Inflammatory macrophage (primary cell): ENCODE data around the gene THEM5.
A peak's percentile ranks its signal among the peaks of the same experiment; 100 is the strongest.

Experiments
- DNase-seq, 2 donors: peaks; one replicate each; pipeline ENCODE4 v3.0.0-alpha.2; 2020 to 2022

Gene THEM5

GRCh38 chr1:151839082-151839412 lies 14.5 kb downstream of the THEM5 start:
- no peak for DNase-seq

- DNase-seq, result peak in 1 of 2 donors; percentile 33
These were observed 15.1 kb downstream of the THEM5 start for GRCh38 chr1:151838222-151839081.

- no peak for DNase-seq
These were observed 15.7 kb downstream of the THEM5 start for GRCh38 chr1:151837884-151838221.

- no peak for DNase-seq
These were observed 16.3 kb downstream of the THEM5 start for GRCh38 chr1:151837197-151837596.

GRCh38 chr1:151835596-151835995 lies 17.9 kb downstream of the THEM5 start:
- no peak for DNase-seq

- peak; percentile 8 to 22 for DNase-seq
These were observed 19.3 kb downstream of the THEM5 start for GRCh38 chr1:151834239-151834638.

- peak; percentile 16 to 23 for DNase-seq
These were observed 20.2 kb downstream of the THEM5 start for GRCh38 chr1:151833172-151833900.

GRCh38 chr1:151832318-151832980 lies 21.1 kb downstream of the THEM5 start:
- DNase-seq, result no peak

- no peak for DNase-seq
These were observed 21.9 kb downstream of the THEM5 start, which contains the start of gene RORC for GRCh38 chr1:151831605-151832004. Gene RORC, minus strand, starts transcription at chr1:151831802. Its CDS starts 38 bp downstream, at chr1:151831764.

- DNase-seq, result no peak
These were observed 22.3 kb downstream of the THEM5 start for GRCh38 chr1:151831256-151831591.

GRCh38 chr1:151830055-151830454 lies 23.5 kb downstream of the THEM5 start:
- no peak for DNase-seq

GRCh38 chr1:151829352-151830046 lies 24.0 kb downstream of the THEM5 start:
- DNase-seq, result no peak

GRCh38 chr1:151828921-151829320 lies 24.6 kb downstream of the THEM5 start:
- peak; percentile 38 to 51 for DNase-seq

GRCh38 chr1:151827853-151828252 lies 25.7 kb downstream of the THEM5 start:
- DNase-seq, result peak in 1 of 2 donors; percentile 13

- DNase-seq, result no peak
These were observed 27.5 kb downstream of the THEM5 start for GRCh38 chr1:151825751-151826660.

GRCh38 chr1:151825204-151825603 lies 28.3 kb downstream of the THEM5 start:
- no peak for DNase-seq

- no peak for DNase-seq
These were observed 30.3 kb downstream of the THEM5 start for GRCh38 chr1:151823175-151823574.

GRCh38 chr1:151822404-151822803 lies 31.1 kb downstream of the THEM5 start:
- peak in 1 of 2 donors; percentile 52 for DNase-seq

- no peak for DNase-seq
These were observed 32.6 kb downstream of the THEM5 start for GRCh38 chr1:151820940-151821339.

GRCh38 chr1:151819976-151820623 lies 33.4 kb downstream of the THEM5 start:
- DNase-seq, result no peak

GRCh38 chr1:151819227-151819835 lies 34.2 kb downstream of the THEM5 start:
- DNase-seq, result no peak
